Esophagus muscularis mucosa (tissue), 4 donors: ENCODE results near the gene WFDC10B.

Experiments used
- EP300 ChIP-seq: sonication (generic); formaldehyde crosslinking; IDR thresholded peaks from one replicate; pipeline ENCODE4 v1.6.1; 2017; ENCODE audit warnings: antibody characterized with exemption
- POLR2A ChIP-seq: fragments of 450-650 bp; IDR thresholded peaks from one replicate; pipeline ENCODE4 v1.6.1; 2017; ENCODE audit warnings: antibody characterized with exemption, moderate library complexity, mild to moderate bottlenecking, low read depth
- POLR2AphosphoS5 ChIP-seq, 2 donors: sonication (generic); formaldehyde crosslinking; IDR thresholded peaks; one replicate each; pipeline ENCODE4 v1.6.1; 2017; ENCODE audit warnings: antibody characterized with exemption in 2 of 2
- TF ChIP-seq, protein P1 (sequence below), 3 experiments: fragments of 200-600 bp in 2 of 3; fragments of 450-650 bp in 1 of 3; sonication (generic) in 2 of 3; IDR thresholded peaks; one replicate each; pipeline ENCODE4 v1.5.1; 2017 to 2019; ENCODE audit warnings: antibody characterized with exemption in 3 of 3, mild to moderate bottlenecking in 2 of 3, moderate library complexity in 1 of 3

GRCh38 chr20:45639687-45640086 is 65.1 kb downstream of the WFDC10B start:
- TF ChIP-seq, protein P1, sequence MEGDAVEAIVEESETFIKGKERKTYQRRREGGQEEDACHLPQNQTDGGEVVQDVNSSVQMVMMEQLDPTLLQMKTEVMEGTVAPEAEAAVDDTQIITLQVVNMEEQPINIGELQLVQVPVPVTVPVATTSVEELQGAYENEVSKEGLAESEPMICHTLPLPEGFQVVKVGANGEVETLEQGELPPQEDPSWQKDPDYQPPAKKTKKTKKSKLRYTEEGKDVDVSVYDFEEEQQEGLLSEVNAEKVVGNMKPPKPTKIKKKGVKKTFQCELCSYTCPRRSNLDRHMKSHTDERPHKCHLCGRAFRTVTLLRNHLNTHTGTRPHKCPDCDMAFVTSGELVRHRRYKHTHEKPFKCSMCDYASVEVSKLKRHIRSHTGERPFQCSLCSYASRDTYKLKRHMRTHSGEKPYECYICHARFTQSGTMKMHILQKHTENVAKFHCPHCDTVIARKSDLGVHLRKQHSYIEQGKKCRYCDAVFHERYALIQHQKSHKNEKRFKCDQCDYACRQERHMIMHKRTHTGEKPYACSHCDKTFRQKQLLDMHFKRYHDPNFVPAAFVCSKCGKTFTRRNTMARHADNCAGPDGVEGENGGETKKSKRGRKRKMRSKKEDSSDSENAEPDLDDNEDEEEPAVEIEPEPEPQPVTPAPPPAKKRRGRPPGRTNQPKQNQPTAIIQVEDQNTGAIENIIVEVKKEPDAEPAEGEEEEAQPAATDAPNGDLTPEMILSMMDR (IDR thresholded peaks at IDR 0.05) = no peak
- TF ChIP-seq EP300 (no peak), POLR2A (no peak), POLR2AphosphoS5 (IDR thresholded peaks at IDR 0.05) (no peak)
